Measurements from ENCODE around the gene SORL1.

Gene SORL1

GRCh38 chr11:121444526-121444925 is 7.6 kb upstream of the SORL1 start:
- H3K79me2 ChIP-seq (ENCODE audit: insufficient read depth, low read depth), result no peaks in the 10 kb centered on the region
- H3K27me3 ChIP-seq (ENCODE audit: insufficient read depth, low read depth), result no peaks in the 10 kb centered on the region
- no peaks in the 10 kb centered on the region for H4K20me1 ChIP-seq (ENCODE audit: insufficient read depth)
- no peak overlapping the region for H3K4me3 ChIP-seq (IDR thresholded peaks at IDR 0.05; ENCODE audit: insufficient read depth, low read depth, low read length)
- H3K4me2 ChIP-seq, result no peak overlapping the region
- no peak overlapping the region for H3K27ac ChIP-seq
- no peaks in the 10 kb centered on the region for H3K36me3 ChIP-seq (ENCODE audit: insufficient read depth)
- H3K4me1 ChIP-seq (ENCODE audit: low read depth, poor library complexity, severe bottlenecking), result peaks cover 3% of the 10 kb centered on the region
- TF ChIP-seq CTCF (conservative IDR thresholded peaks at IDR 0.05; ENCODE audit: low read depth, low read length), result no peak
- H3K9ac ChIP-seq, result no peak overlapping the region
- H2AFZ ChIP-seq (ENCODE audit: low read depth), result no peak overlapping the region

- H3K4me1 ChIP-seq (ENCODE audit: low read depth, poor library complexity, severe bottlenecking), result peaks cover 3% of the 10 kb centered on the region
- H3K4me2 ChIP-seq, result no peak overlapping the region
- no peak overlapping the region for H3K27ac ChIP-seq
- no peak for TF ChIP-seq CTCF (conservative IDR thresholded peaks at IDR 0.05; ENCODE audit: low read depth, low read length)
- no peaks in the 10 kb centered on the region for H3K27me3 ChIP-seq (ENCODE audit: insufficient read depth, low read depth)
- H3K36me3 ChIP-seq (ENCODE audit: insufficient read depth), result no peaks in the 10 kb centered on the region
- H3K9ac ChIP-seq, result no peak overlapping the region
- no peaks in the 10 kb centered on the region for H4K20me1 ChIP-seq (ENCODE audit: insufficient read depth)
- no peak overlapping the region for H2AFZ ChIP-seq (ENCODE audit: low read depth)
- H3K4me3 ChIP-seq (IDR thresholded peaks at IDR 0.05; ENCODE audit: insufficient read depth, low read depth, low read length), result no peak overlapping the region
- no peaks in the 10 kb centered on the region for H3K79me2 ChIP-seq (ENCODE audit: insufficient read depth, low read depth)
Observed at GRCh38 chr11:121445071-121445768, 6.9 kb upstream of the SORL1 start.

- Histone ChIP-seq H3K27me3 (ENCODE audit: insufficient read depth, low read depth) (no peaks in the 10 kb centered on the region), H3K9ac (no peak overlapping the region), H3K79me2 (ENCODE audit: insufficient read depth, low read depth) (no peaks in the 10 kb centered on the region), H3K4me3 (IDR thresholded peaks at IDR 0.05; ENCODE audit: insufficient read depth, low read depth, low read length) (no peak overlapping the region), H3K27ac (no peak overlapping the region), H4K20me1 (ENCODE audit: insufficient read depth) (no peaks in the 10 kb centered on the region), H3K4me2 (no peak overlapping the region), H3K4me1 (ENCODE audit: low read depth, poor library complexity, severe bottlenecking) (peaks cover 3% of the 10 kb centered on the region), H3K36me3 (ENCODE audit: insufficient read depth) (no peaks in the 10 kb centered on the region), H2AFZ (ENCODE audit: low read depth) (no peak overlapping the region)
- no peak for TF ChIP-seq CTCF (conservative IDR thresholded peaks at IDR 0.05; ENCODE audit: low read depth, low read length)
Observed at GRCh38 chr11:121446752-121447156, 5.4 kb upstream of the SORL1 start.

GRCh38 chr11:121448011-121448410 is 4.1 kb upstream of the SORL1 start:
- peaks cover 6% of the 10 kb centered on the region for H3K4me1 ChIP-seq (ENCODE audit: low read depth, poor library complexity, severe bottlenecking)

More at GRCh38 chr11:121448011-121448410, 4.1 kb upstream of the SORL1 start:
- Histone ChIP-seq H2AFZ (ENCODE audit: low read depth) (no peak overlapping the region), H4K20me1 (ENCODE audit: insufficient read depth) (no peaks in the 10 kb centered on the region), H3K4me2 (no peak overlapping the region), H3K27ac (no peak overlapping the region), H3K36me3 (ENCODE audit: insufficient read depth) (no peaks in the 10 kb centered on the region), H3K27me3 (ENCODE audit: insufficient read depth, low read depth) (no peaks in the 10 kb centered on the region), H3K79me2 (ENCODE audit: insufficient read depth, low read depth) (no peaks in the 10 kb centered on the region), H3K9ac (no peak overlapping the region), H3K4me3 (IDR thresholded peaks at IDR 0.05; ENCODE audit: insufficient read depth, low read depth, low read length) (no peak overlapping the region)
- TF ChIP-seq CTCF (conservative IDR thresholded peaks at IDR 0.05; ENCODE audit: low read depth, low read length), result no peak
